Activated CD8-positive, alpha-beta memory T cell treated with anti-CD3 and anti-CD28 coated beads, Interleukin-2, amount 50 U/mL, for 4 hours (primary cell): ENCODE data around the gene SIGLEC11.

Experiments used
- DNase-seq: peaks from one replicate; pipeline ENCODE4 v3.0.0-alpha.2; 2020

Gene SIGLEC11

GRCh38 chr19:49923055-49924003 lies 37.6 kb downstream of the SIGLEC11 start:
- DNase-seq = no peak

- no peak for DNase-seq
These were observed 38.8 kb downstream of the SIGLEC11 start for GRCh38 chr19:49921871-49922795.

GRCh38 chr19:49920624-49921363 lies 40.2 kb downstream of the SIGLEC11 start:
- DNase-seq = no peak

GRCh38 chr19:49918089-49918488 lies 42.9 kb downstream of the SIGLEC11 start:
- no peak for DNase-seq

GRCh38 chr19:49916839-49917733 lies 43.9 kb downstream of the SIGLEC11 start:
- DNase-seq = no peak

- DNase-seq = no peak
These were observed 45.7 kb downstream of the SIGLEC11 start for GRCh38 chr19:49915271-49915670.

GRCh38 chr19:49913720-49914119 lies 47.3 kb downstream of the SIGLEC11 start:
- no peak for DNase-seq

GRCh38 chr19:49912965-49913685 lies 47.8 kb downstream of the SIGLEC11 start:
- no peak for DNase-seq

- no peak for DNase-seq
These were observed 49.4 kb downstream of the SIGLEC11 start for GRCh38 chr19:49911381-49912145.

- no peak for DNase-seq
These were observed 50.8 kb downstream of the SIGLEC11 start for GRCh38 chr19:49910179-49910578.

GRCh38 chr19:49908480-49909420 lies 52.2 kb downstream of the SIGLEC11 start:
- DNase-seq = no peak

GRCh38 chr19:49907745-49908446 lies 53.1 kb downstream of the SIGLEC11 start:
- no peak for DNase-seq

GRCh38 chr19:49906879-49907564 lies 54.0 kb downstream of the SIGLEC11 start:
- DNase-seq = no peak

- no peak for DNase-seq
These were observed 56.8 kb downstream of the SIGLEC11 start for GRCh38 chr19:49904136-49904535.
